GM06990 (cell line): ENCODE measurements around the gene SYT1.

ENCODE experiments used
- DNase-seq: peaks from one replicate; pipeline ENCODE4 v3.0.0-alpha.2; 2011; ENCODE audit not compliant: insufficient read length; ENCODE audit errors: extremely low read depth
- H3K27me3 ChIP-seq: replicated peaks from 2 replicates; pipeline ENCODE4 v1.6.0; 2011; ENCODE audit warnings: low read length; ENCODE audit not compliant: control insufficient read depth, insufficient read depth
- H3K36me3 ChIP-seq: 2 replicates; pipeline ENCODE4 v1.5.1; 2011; ENCODE audit warnings: low read length; ENCODE audit not compliant: control insufficient read depth, insufficient read depth
- H3K4me3 ChIP-seq: replicated peaks from 2 replicates; pipeline ENCODE4 v1.5.1; 2011; ENCODE audit warnings: low read depth, mild to moderate bottlenecking, control low read depth, low read length
- TF ChIP-seq, protein P1 (sequence below): IDR thresholded peaks from 2 replicates; pipeline ENCODE4 v1.5.1; 2011; ENCODE audit warnings: low read length, control low read depth, mild to moderate bottlenecking, inconsistent platforms; ENCODE audit not compliant: insufficient read depth, poor library complexity, severe bottlenecking

The SYT1 gene

DNA sequence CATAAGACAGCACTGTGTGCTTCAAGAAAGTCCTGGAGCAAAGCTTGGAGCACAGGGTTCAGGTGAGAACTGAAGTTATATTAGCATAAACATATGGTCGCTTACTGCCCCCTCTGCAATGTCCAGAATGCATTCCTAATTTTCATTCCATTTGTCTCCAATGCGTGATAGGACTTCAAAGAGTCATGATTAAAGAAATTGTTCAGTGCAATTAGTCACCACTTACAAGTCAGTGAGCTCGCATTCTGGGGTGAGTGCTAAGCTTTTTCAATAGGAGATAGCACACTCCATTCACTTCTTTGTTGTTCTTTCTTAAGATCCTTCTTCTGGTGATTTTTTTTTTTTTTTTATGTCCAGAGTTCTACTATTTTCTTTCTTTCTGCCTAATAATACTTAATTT, 398.4 kb downstream of the SYT1 start:
- no peaks in the 10 kb centered on the region for H3K27me3 ChIP-seq
- H3K4me3 ChIP-seq = no peak overlapping the region
- H3K36me3 ChIP-seq = no peaks in the 10 kb centered on the region
- DNase-seq = no peak
- TF ChIP-seq, protein P1, sequence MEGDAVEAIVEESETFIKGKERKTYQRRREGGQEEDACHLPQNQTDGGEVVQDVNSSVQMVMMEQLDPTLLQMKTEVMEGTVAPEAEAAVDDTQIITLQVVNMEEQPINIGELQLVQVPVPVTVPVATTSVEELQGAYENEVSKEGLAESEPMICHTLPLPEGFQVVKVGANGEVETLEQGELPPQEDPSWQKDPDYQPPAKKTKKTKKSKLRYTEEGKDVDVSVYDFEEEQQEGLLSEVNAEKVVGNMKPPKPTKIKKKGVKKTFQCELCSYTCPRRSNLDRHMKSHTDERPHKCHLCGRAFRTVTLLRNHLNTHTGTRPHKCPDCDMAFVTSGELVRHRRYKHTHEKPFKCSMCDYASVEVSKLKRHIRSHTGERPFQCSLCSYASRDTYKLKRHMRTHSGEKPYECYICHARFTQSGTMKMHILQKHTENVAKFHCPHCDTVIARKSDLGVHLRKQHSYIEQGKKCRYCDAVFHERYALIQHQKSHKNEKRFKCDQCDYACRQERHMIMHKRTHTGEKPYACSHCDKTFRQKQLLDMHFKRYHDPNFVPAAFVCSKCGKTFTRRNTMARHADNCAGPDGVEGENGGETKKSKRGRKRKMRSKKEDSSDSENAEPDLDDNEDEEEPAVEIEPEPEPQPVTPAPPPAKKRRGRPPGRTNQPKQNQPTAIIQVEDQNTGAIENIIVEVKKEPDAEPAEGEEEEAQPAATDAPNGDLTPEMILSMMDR = no peak

DNA sequence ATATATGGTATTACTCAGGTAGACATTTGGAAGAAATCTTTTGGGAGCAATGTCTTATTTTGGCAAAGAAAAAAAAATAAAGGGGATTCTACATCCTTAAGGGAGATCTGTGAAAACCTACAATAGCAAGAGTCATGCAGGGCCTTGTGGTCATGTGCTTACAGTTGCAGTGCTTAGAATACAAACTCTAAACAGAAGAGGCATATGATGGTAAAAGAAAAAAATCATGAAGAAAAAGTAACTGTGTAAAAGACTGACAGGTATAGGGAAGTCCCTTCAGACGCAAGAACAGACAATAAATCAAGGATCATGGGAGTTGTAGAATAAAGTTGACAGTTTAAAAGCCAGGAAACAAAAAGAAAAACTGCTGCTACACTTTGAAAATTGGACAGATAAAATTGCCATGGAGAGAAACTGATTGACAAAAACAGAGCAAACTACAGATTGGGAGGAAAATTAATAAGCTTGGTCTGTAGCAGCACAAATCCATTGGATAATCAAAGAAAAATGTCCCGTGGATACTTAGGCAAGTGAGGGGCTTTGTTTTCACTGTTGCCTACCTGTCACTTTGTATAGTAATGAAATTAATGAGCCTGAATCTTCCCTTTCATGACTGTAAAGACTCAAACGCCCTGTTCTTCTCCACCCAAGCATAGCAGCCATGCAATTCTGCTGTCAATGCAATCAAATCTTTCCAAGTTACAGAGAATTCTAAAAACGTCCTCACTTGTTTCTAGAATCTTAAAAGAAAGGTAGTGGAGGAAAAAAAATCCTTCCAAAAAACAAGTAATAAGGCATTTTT, 402.0 kb downstream of the SYT1 start:
- TF ChIP-seq, protein P1 = no peak
- no peak overlapping the region for H3K4me3 ChIP-seq
- H3K36me3 ChIP-seq = no peaks in the 10 kb centered on the region
- H3K27me3 ChIP-seq = no peaks in the 10 kb centered on the region
- DNase-seq = no peak

DNA sequence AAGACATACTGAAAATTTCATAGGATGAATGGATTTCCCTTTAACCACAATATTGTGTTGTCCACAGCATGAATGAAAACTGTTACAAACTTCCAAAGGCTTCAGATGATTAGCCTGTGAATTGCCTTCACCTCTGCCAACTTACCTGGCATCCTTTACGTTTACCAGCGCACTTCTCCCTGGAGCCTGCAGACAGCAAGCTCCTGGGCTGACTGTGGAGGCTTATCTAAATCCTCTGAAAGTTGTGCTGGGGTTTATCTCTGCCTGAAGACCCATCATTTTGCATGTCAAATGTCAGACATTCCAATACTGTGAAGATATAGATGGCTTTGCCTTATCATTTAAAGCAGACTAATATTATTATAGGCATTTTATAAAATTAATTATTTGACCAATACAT, 403.0 kb downstream of the SYT1 start:
- H3K27me3 ChIP-seq = no peaks in the 10 kb centered on the region
- no peaks in the 10 kb centered on the region for H3K36me3 ChIP-seq
- no peak overlapping the region for H3K4me3 ChIP-seq
- no peak for DNase-seq
- TF ChIP-seq, protein P1 = no peak

DNA sequence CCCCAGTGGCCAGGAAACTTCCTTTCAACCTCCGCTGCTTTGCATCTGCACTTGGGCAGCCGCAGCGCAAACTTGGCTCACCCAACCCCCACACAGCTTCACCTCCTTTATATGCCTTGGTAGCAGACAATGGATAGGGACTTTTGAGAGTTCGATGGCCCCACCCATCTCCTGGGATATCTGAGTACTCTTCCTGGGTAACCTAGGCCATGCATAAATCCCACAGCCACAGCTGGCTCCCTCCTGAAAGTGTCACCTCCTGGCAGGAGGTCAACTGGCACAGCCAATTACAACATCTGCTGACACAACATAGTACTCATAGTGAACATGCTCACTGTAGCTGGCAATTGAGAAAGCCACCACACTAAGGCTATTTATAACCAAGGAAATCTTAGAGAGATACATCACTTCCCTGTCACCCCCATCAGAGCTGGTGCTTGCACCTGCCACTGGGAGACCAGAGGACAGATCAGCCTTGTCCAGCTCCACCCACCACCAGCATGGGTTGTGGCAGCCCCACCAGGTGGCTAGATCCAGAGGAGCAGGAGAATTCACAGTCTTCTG, 410.0 kb downstream of the SYT1 start:
- TF ChIP-seq, protein P1 = no peak
- no peak overlapping the region for H3K4me3 ChIP-seq
- no peaks in the 10 kb centered on the region for H3K36me3 ChIP-seq
- H3K27me3 ChIP-seq = no peaks in the 10 kb centered on the region
- no peak for DNase-seq

DNA sequence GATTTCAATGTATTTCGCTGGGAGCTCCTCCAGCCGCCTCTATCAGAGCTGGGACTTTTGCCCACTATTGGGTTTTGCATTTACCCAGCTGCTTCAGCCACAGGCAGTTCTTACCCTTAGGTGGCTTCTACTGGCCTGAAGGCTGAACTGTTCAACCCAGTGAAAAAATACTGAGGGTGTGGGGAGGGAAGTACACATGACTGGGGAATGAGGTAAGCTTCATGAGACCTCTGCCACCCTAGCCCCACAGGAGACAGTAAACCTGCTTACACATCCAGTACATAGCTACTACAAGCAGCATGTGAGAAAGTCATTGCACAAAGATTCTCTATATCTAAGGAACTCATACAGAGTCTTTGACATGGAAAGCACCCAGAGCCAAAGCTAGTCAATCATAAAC, 411.1 kb downstream of the SYT1 start:
- no peaks in the 10 kb centered on the region for H3K36me3 ChIP-seq
- TF ChIP-seq, protein P1 = no peak
- no peaks in the 10 kb centered on the region for H3K27me3 ChIP-seq
- no peak overlapping the region for H3K4me3 ChIP-seq
- DNase-seq = no peak
